Stimulated activated CD8-positive, alpha-beta memory T cell treated with anti-CD3 and anti-CD28 coated beads, Interleukin-7, amount 100 ng/mL, for 48 hours (primary cell): ENCODE results near the gene PPP1R8.

Experiments used
- DNase-seq, 2 donors: peaks; one replicate each; pipeline ENCODE4 v3.0.0-alpha.2; 2020; ENCODE audit warnings: low read depth in 1 of 2; ENCODE audit errors: extremely low read depth in 1 of 2

Gene PPP1R8

DNA sequence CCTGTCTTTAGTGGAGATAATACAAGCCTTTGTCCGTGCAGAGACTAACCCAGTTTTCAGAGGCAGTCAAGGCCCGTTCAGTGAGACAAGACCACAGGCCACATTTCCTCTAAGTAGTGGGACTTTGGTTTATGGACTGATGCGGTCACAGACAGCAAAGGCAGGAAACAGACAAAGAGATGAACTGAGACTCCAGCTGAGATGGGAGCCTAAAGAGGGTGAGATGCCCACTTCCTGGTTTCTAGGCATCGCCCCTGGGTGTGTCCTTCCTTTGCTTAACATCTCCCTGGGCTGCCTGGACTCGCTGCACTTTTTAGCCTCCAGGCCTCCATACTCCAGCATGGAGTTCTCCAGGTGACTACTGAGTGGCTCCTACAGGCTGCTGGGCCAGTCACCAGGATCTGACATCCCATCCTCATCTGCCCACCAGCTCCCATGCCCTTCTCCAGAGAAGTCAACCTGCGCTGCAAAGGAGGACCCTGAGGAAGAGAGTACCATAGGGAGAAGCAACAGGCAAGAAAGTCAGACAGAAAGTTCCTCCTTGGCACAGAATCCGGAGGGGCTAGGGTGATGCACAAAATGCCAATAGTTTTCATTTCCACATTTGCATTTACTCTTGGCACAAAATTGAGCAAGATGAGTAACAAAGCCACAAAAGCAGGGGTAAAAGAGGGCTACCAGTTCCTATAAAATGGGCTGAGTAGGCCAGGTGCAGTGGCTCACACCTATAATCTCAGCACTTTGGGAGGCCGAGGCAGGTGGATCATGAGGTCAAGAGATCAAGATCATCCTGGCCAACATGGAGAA is 56.8 kb downstream of the PPP1R8 start:
- DNase-seq = no peak

DNA sequence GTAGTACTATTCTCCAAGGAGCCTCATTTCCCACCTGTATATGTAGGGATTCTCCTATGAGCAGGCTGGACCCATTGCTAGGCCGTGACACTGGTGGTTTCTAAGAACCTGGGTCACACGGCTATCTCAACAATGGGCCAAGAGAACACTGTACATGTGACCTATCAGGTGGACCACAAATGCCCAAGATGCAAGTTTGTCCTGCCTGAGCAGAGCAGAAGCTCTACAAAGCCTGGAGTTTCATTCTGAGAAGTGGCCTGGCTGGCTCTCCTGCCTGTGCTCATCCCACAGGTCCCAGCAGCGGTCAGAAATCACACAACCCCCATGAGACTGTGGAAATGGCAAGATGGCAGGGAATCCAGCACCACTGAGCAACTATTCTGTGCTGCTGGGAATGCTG is 58.9 kb downstream of the PPP1R8 start:
- no peak for DNase-seq

DNA sequence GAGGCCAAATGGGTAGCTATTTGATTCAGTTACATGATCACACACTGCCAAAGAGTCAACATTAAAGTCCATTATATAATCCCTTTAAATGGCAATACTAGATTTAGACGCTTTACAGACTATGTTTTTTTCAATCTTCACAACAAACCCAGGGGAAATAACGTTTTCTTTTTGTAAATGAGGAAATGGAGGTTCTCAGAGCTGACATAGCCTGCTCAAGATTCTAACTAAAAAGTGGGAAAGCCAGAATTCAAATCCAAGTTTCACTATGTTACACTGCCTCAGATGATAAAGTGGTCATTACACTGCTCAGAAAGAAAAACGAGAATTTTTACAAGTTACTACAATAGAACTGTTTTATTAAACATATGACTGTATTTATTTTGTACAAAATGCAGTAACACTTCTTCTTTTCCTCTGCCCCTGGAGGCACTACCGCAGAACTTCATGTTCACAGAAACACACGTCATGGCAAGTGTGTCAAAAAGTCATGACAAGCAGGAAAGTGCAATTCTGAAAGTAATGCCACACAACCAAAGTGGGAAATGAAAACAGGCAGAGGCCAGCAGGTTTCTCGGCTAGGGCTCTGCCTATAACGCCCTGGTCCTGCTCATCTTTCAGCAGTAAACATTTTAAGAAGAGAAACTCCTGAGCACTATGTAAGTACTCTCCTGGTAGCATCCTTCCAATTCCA is 60.8 kb downstream of the PPP1R8 start:
- DNase-seq = peak in 1 of 2 donors; percentile 38

DNA sequence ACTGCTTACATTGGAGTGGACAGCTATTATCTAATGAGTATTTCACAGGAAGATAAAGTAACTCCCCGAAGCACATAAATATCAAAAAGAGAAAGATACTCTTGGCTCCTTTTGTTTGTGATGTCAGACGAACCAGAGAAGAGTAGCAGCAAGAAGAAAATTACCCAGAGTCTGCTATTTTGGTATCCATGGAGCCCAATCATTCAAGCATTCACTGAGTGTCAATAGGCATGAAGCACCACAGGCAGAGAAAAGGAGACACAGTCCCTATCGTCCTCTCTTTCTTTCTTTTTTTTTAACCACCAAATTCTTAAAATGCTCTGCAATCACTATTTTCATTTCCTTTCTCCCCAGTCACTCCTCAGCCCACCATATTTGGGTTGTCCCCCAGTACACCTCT is 63.9 kb downstream of the PPP1R8 start:
- no peak for DNase-seq
